ENCODE measurements around the gene REM1. TPM values are rescaled to one million over a fixed set of nuclear protein-coding genes. Genes with fewer than 3 reads are reported as not detected.
"Not testable (repeated sequence)": the region's sequence is repeated elsewhere in the genome, so short reads cannot be mapped to it uniquely, and the experiment has no call there.

REM1 gene
- total and polyA plus RNA-seq, 2 experiments from 2014 or later = 0.28 TPM; not detected in 1

DNA sequence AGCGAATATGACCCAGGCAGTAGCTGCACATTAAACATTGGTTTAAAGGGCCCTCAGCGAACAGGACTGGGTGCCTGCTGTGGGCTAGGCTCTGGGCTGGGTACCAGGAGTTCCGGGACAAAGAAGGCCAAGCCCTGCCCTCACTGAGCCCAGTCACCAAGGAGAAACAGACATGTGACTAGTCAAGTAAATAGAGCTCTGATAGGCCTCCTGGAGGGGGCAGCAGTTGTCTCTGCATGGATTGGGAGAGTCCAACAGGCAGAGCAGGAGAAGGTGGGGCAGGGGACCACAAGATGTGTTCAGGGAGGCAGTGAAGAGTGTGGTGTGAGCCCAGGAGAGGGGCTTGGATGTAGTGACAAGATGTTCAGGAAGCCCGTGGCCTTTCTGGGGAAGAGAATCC is 42.3 kb downstream of the REM1 start:
- Histone ChIP-seq H3K4me1 (ENCODE audit: insufficient read depth) (peaks cover 27% of the 10 kb centered on the region), H3F3A (replicated peaks; ENCODE audit: low read depth) (peaks cover 49% of the 10 kb centered on the region), H3K36me3 (ENCODE audit: insufficient read depth) (peaks cover 14% of the 10 kb centered on the region; the same call in 1 of the 2 replicates), H3K4me2 (peak overlapping the region; percentile 55), H2AFZ (no peak overlapping the region), H4K20me1 (replicated peaks; ENCODE audit: insufficient read depth) (peaks cover 65% of the 10 kb centered on the region), H3K27ac (ENCODE audit: low read depth) (no peak overlapping the region; the same call in 1 of the 2 replicates), H3K4me3 (peak overlapping the region; percentile 23; the same call in 1 of the 2 replicates), H3K79me2 (replicated peaks; ENCODE audit: insufficient read depth) (peaks cover 78% of the 10 kb centered on the region), H3K27me3 (ENCODE audit: insufficient read depth) (no peaks in the 10 kb centered on the region), H3K9me2 (ENCODE audit: insufficient read depth) (no peaks in the 10 kb centered on the region)
- no peaks in the 10 kb centered on the region for H3K4me1 Mint-ChIP-seq
- no peak overlapping the region for H3K27ac Mint-ChIP-seq
- peaks cover 12% of the 10 kb centered on the region; the same call in 2 of the 3 replicates for H3K36me3 Mint-ChIP-seq (ENCODE audit: low read depth)
- DNase-seq (ENCODE audit: low spot score) (peak; percentile 89), ATAC-seq (peak; percentile 67)
- peaks cover 3% of the 10 kb centered on the region; the same call in 1 of the 3 replicates for H3K9me3 Mint-ChIP-seq
- no peaks in the 10 kb centered on the region for H3K27me3 Mint-ChIP-seq (ENCODE audit: insufficient read depth, low read depth, poor library complexity)
- TF ChIP-seq, protein P1, sequence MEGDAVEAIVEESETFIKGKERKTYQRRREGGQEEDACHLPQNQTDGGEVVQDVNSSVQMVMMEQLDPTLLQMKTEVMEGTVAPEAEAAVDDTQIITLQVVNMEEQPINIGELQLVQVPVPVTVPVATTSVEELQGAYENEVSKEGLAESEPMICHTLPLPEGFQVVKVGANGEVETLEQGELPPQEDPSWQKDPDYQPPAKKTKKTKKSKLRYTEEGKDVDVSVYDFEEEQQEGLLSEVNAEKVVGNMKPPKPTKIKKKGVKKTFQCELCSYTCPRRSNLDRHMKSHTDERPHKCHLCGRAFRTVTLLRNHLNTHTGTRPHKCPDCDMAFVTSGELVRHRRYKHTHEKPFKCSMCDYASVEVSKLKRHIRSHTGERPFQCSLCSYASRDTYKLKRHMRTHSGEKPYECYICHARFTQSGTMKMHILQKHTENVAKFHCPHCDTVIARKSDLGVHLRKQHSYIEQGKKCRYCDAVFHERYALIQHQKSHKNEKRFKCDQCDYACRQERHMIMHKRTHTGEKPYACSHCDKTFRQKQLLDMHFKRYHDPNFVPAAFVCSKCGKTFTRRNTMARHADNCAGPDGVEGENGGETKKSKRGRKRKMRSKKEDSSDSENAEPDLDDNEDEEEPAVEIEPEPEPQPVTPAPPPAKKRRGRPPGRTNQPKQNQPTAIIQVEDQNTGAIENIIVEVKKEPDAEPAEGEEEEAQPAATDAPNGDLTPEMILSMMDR (conservative IDR thresholded peaks at IDR 0.05; ENCODE audit: low read depth in 2 of 2) = peak; percentile 50 to 72
- TF ChIP-seq ZNF331 (CRISPR knock-in tag; IDR thresholded peaks at IDR 0.05; ENCODE audit: low read depth) = no peak
- no peak overlapping the region for H3K4me3 Mint-ChIP-seq

DNA sequence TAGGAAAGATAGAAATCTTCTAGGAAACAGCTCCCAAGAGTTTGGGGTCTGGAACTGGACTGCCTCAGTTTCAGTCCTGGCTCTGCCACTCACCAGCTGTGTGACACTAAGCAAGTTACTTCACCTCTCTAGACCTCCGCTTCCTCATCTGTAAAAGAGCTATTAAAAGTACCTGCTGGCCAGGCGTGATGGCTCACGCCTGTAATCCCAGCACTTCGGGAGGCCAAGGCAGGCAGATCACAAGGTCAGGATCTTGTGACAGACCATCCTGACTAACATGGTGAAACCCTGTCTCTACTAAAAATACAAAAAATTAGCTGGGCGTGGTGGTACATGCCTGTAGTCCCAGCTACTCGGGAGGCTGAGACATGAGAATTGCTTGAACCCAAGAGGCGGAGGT is 46.2 kb downstream of the REM1 start:
- H3K36me3 Mint-ChIP-seq (ENCODE audit: low read depth) = peaks cover 19% of the 10 kb centered on the region
- peaks cover 13% of the 10 kb centered on the region for H3K4me1 ChIP-seq (ENCODE audit: insufficient read depth)
- not testable (repeated sequence) for H3K27me3 ChIP-seq (ENCODE audit: insufficient read depth); H3K4me1 Mint-ChIP-seq; H3K4me3 Mint-ChIP-seq; H2AFZ ChIP-seq; H3K27ac Mint-ChIP-seq; H3K27me3 Mint-ChIP-seq (ENCODE audit: insufficient read depth, low read depth, poor library complexity); H3K9me3 Mint-ChIP-seq; H3K4me3 ChIP-seq; ATAC-seq; H3K4me2 ChIP-seq; H3K9me2 ChIP-seq (ENCODE audit: insufficient read depth); DNase-seq (ENCODE audit: low spot score)
- H3F3A ChIP-seq (replicated peaks; ENCODE audit: low read depth) = peaks cover 38% of the 10 kb centered on the region
- peaks cover 82% of the 10 kb centered on the region for H4K20me1 ChIP-seq (replicated peaks; ENCODE audit: insufficient read depth)
- peaks cover 96% of the 10 kb centered on the region for H3K79me2 ChIP-seq (replicated peaks; ENCODE audit: insufficient read depth)
- H3K27ac ChIP-seq (ENCODE audit: low read depth) = peak overlapping the region; percentile 3; the same call in 1 of the 2 replicates
- peaks cover 29% of the 10 kb centered on the region for H3K36me3 ChIP-seq (ENCODE audit: insufficient read depth)

GRCh38 chr20:31522731-31523130 is 47.6 kb downstream of the REM1 start:
- DNase-seq (ENCODE audit: low spot score) = no peak
- Mint-ChIP-seq H3K27me3 (ENCODE audit: insufficient read depth, low read depth, poor library complexity) (peaks cover 4% of the 10 kb centered on the region), H3K27ac (0 out of 2 replicates have a peak overlapping the region, but pooled peaks have one; percentile 2), H3K9me3 (no peaks in the 10 kb centered on the region), H3K36me3 (ENCODE audit: low read depth) (peaks cover 34% of the 10 kb centered on the region), H3K4me1 (no peaks in the 10 kb centered on the region), H3K4me3 (no peak overlapping the region)
- Histone ChIP-seq H3K27ac (ENCODE audit: low read depth) (peak overlapping the region; percentile 3; the same call in 1 of the 2 replicates), H3K4me1 (ENCODE audit: insufficient read depth) (no peaks in the 10 kb centered on the region), H3K9me2 (ENCODE audit: insufficient read depth) (no peaks in the 10 kb centered on the region), H2AFZ (no peak overlapping the region), H3F3A (replicated peaks; ENCODE audit: low read depth) (peaks cover 39% of the 10 kb centered on the region), H4K20me1 (replicated peaks; ENCODE audit: insufficient read depth) (peaks cover 79% of the 10 kb centered on the region), H3K79me2 (replicated peaks; ENCODE audit: insufficient read depth) (peaks cover 90% of the 10 kb centered on the region), H3K4me3 (no peak overlapping the region), H3K4me2 (no peak overlapping the region), H3K36me3 (ENCODE audit: insufficient read depth) (peaks cover 42% of the 10 kb centered on the region), H3K27me3 (ENCODE audit: insufficient read depth) (no peaks in the 10 kb centered on the region)
- no peak for ATAC-seq
- TF ChIP-seq POLR2AphosphoS5 (IDR thresholded peaks at IDR 0.05; ENCODE audit: low read depth) (no peak), ZNF114 (CRISPR knock-in tag; IDR thresholded peaks at IDR 0.05) (no peak), ZNF331 (CRISPR knock-in tag; IDR thresholded peaks at IDR 0.05; ENCODE audit: low read depth) (no peak), NANOG (IDR thresholded peaks at IDR 0.05; ENCODE audit: borderline replicate concordance) (no peak), REST (IDR thresholded peaks at IDR 0.05; ENCODE audit: unreplicated experiment) (no peak), CREB1 (CRISPR knock-in tag; IDR thresholded peaks at IDR 0.05; ENCODE audit: low read depth) (no peak)

All from GM23338 (cell line).